NCI-H1436 treated with DMSO at 0.1 percent for 48 hours (cell line): ENCODE data around the gene RTN1.

Experiments used
- DNase-seq: peaks from one replicate; lab custom pipeline; 2025; lab: John Stamatoyannopoulos, UW

The RTN1 gene

GRCh38 chr14:59547310-59547709 lies 323.3 kb downstream of the RTN1 start:
- no peak for DNase-seq
